GM12878 (cell line): Measurements from ENCODE around the gene COL23A1. TPM values are rescaled to one million over a fixed set of nuclear protein-coding genes. Genes with fewer than 3 reads are reported as not detected.

Experiments used
- ATAC-seq: fragments of 200-7000 bp; cut with Tn5 transposase; 3 replicates; pipeline ENCODE4 v1.9.1; 2020; ENCODE audit warnings: mild to moderate bottlenecking, moderate library complexity
- BruUV-seq: library from RNA; stranded (reverse); fragments of 400-500 nt; replicated peaks from 2 replicates; lab custom pipeline; 2021; lab: Mats Ljungman, UMichigan
- CTCF ChIA-PET: fragments of 300-600 bp; sonication (Branson Sonifier 250); formaldehyde crosslinking; extraction: SDS; loops from one replicate; lab custom pipeline; 2021; ENCODE audit warnings: inconsistent platforms; lab: Yijun Ruan, JAX
- POLR2A ChIA-PET: fragments of 350-600 bp; formaldehyde crosslinking; extraction: SDS; loops from one replicate; lab custom pipeline; 2021; ENCODE audit warnings: inconsistent platforms; lab: Charles Lee
- RAD21 ChIA-PET: fragments of 300-600 bp; sonication (Branson Sonifier 250); formaldehyde crosslinking; loops from one replicate; lab custom pipeline; 2023; ENCODE audit warnings: antibody characterized with exemption; ENCODE audit not compliant: unreplicated experiment; lab: Charles Lee
- SMC1A ChIA-PET: fragments of 300-600 bp; sonication (Branson Sonifier 250); formaldehyde crosslinking; loops from one replicate; lab custom pipeline; 2023; ENCODE audit not compliant: unreplicated experiment, uncharacterized antibody; lab: Charles Lee
- DNase-seq: peaks from one replicate; pipeline ENCODE4 v3.0.0-alpha.2; 2011; ENCODE audit warnings: low read depth, low spot score
- FAIRE-seq: peaks from 3 replicates; lab custom pipeline; 2011; peaks lifted over from hg19 to GRCh38; lab: Jason Lieb, UNC
- H2AFZ ChIP-seq: 2 replicates; pipeline ENCODE4 v1.6.0; 2011; ENCODE audit warnings: low read depth, low read length, control low read depth; ENCODE audit not compliant: control insufficient read depth
- H3K27ac ChIP-seq: 2 replicates; pipeline ENCODE4 v1.5.1; 2011; ENCODE audit warnings: control low read depth; ENCODE audit not compliant: control insufficient read depth, insufficient read depth
- H3K27me3 ChIP-seq, 2 experiments: replicated peaks in 1 of 2; 2 replicates each; pipeline versions ENCODE4 v1.6.0 to v1.6.1; 2011; ENCODE audit warnings: low read length in 1 of 2; ENCODE audit not compliant: control insufficient read depth in 2 of 2, insufficient read depth in 2 of 2
- H3K36me3 ChIP-seq, 2 experiments: 2 replicates each; pipeline ENCODE4 v1.5.1; 2011; ENCODE audit warnings: low read length in 1 of 2; ENCODE audit not compliant: control insufficient read depth in 2 of 2, insufficient read depth in 2 of 2
- H3K4me1 ChIP-seq: 2 replicates; pipeline ENCODE4 v1.6.1; 2011; ENCODE audit warnings: mild to moderate bottlenecking, low read length, moderate library complexity, mixed read lengths; ENCODE audit not compliant: control insufficient read depth, insufficient read depth
- H3K4me2 ChIP-seq: 2 replicates; pipeline ENCODE4 v1.6.0; 2011; ENCODE audit warnings: control low read depth; ENCODE audit not compliant: control insufficient read depth, insufficient read depth
- H3K4me3 ChIP-seq: fragments of 200-600 bp; sonication (generic); 2 replicates; pipeline ENCODE4 v1.5.1; 2016
- H3K79me2 ChIP-seq: 2 replicates; pipeline ENCODE4 v1.6.0; 2011; ENCODE audit warnings: low read length; ENCODE audit not compliant: control insufficient read depth, insufficient read depth
- H3K9ac ChIP-seq: 2 replicates; pipeline ENCODE4 v1.8.0; 2011; ENCODE audit warnings: low read length, control low read depth, mixed read lengths; ENCODE audit not compliant: control insufficient read depth, insufficient read depth
- H3K9me3 ChIP-seq: replicated peaks from 3 replicates; pipeline ENCODE4 v1.5.1; 2011; ENCODE audit warnings: mild to moderate bottlenecking, low read length; ENCODE audit not compliant: control insufficient read depth, insufficient read depth
- H4K20me1 ChIP-seq: 2 replicates; pipeline ENCODE4 v1.6.0; 2011; ENCODE audit not compliant: control insufficient read depth, insufficient read depth
- BCL3 ChIP-seq: IDR thresholded peaks from 2 replicates; pipeline ENCODE4 v1.6.1; 2011; ENCODE audit warnings: borderline replicate concordance, low read depth, mild to moderate bottlenecking, moderate library complexity, low read length; ENCODE audit not compliant: insufficient read depth, poor library complexity, severe bottlenecking
- CBX3 ChIP-seq: fragments of 200-600 bp; sonication (generic); IDR thresholded peaks from 2 replicates; pipeline ENCODE4 v1.6.1; 2016; ENCODE audit warnings: low read depth, borderline replicate concordance
- CHD1 ChIP-seq: IDR thresholded peaks from 2 replicates; pipeline ENCODE4 v1.6.1; 2012; ENCODE audit warnings: low read depth, low read length, improper control_type of control experiment
- NFYA ChIP-seq: IDR thresholded peaks from 2 replicates; pipeline ENCODE4 v1.6.1; 2011; ENCODE audit warnings: low read depth, mild to moderate bottlenecking, low read length, improper control_type of control experiment, borderline replicate concordance
- PAX8 ChIP-seq: fragments of 450-650 bp; IDR thresholded peaks from 2 replicates; pipeline ENCODE4 v1.6.1; 2017; ENCODE audit warnings: mild to moderate bottlenecking, moderate library complexity
- SPI1 ChIP-seq: IDR thresholded peaks from 2 replicates; pipeline ENCODE4 v1.6.1; 2011; ENCODE audit warnings: low read depth, mild to moderate bottlenecking, low read length, moderate library complexity, borderline replicate concordance; ENCODE audit not compliant: insufficient read depth
- SUPT20H ChIP-seq: IDR thresholded peaks from 2 replicates; pipeline ENCODE4 v1.6.1; 2011; ENCODE audit warnings: low read depth, mild to moderate bottlenecking, low read length, moderate library complexity, borderline replicate concordance; ENCODE audit not compliant: control insufficient read depth
- TCF7 ChIP-seq: IDR thresholded peaks from 2 replicates; pipeline ENCODE4 v1.6.1; 2014; ENCODE audit warnings: antibody characterized with exemption, borderline replicate concordance
- WGBS: methylation state at CpG from one replicate; pipeline ENCODE4 v1.1.6; 2016; ENCODE audit warnings: low lambda C conversion rate; ENCODE audit not compliant: insufficient replicate concordance, insufficient coverage; ENCODE audit errors: missing lambda C conversion rate; 5-methylcytosine and 5-hydroxymethylcytosine counted together
- in situ Hi-C: fragments of 300-500 bp; cut with MboI; formaldehyde crosslinking; loops from 9 replicates; pipeline ENCODE4 v1.14.3; 2018; ENCODE audit warnings: mixed read lengths
- intact Hi-C: fragments of 100-400 bp; cut with micrococcal nuclease; formaldehyde crosslinking; loops from one replicate; pipeline ENCODE4 v1.14.2; 2022; ENCODE audit not compliant: unreplicated experiment
- polyA plus RNA-seq, 11 experiments: library from polyadenylated mRNA; depleted of rRNA in 4 of 11; unstranded in 6 of 11; stranded (reverse) in 5 of 11; fragments of >200 nt; fragmentation: Nextera tagmentation in 4 of 11; fragmentation: Illumina TruSeq in 1 of 11; extraction: Ambion mirVana in 4 of 11; extraction: Trizol in 1 of 11; gene quantifications; 1 replicate in 1 of 11; 2 replicates in 10 of 11; pipeline versions ENCODE4 v1.2.1 to v1.2.3, GENCODE V29; 2011 to 2016; ENCODE audit warnings: inconsistent platforms in 2 of 11, missing spikeins in 2 of 11, low read depth in 1 of 11
- total RNA-seq, 4 experiments: library from RNA; depleted of rRNA in 3 of 4; stranded (reverse); fragments of >200 nt in 3 of 4; fragmentation: Illumina TruSeq in 1 of 4; extraction: Trizol in 1 of 4; gene quantifications; 2 replicates each; pipeline versions ENCODE4 v1.2.1 to v1.2.3, GENCODE V29; 2013 to 2021

Gene COL23A1
- total and polyA plus RNA-seq, 10 of the 15 experiments (the other 5 are each of a cell fraction or from before 2014, with no cell fraction given) = 0.03 to 0.83 (median 0.09) TPM; not detected in 5

GRCh38 chr5:178335302-178336030, 254.7 kb downstream of the COL23A1 start:
- no peaks in the 10 kb centered on the region; a peak in 2 of 4 replicates for H3K27me3 ChIP-seq
- no peaks in the 10 kb centered on the region for H3K79me2 ChIP-seq
- no peak for FAIRE-seq
- no peak for TF ChIP-seq CHD1
- no peak for TF ChIP-seq SPI1
- TF ChIP-seq BCL3 = no peak
- TF ChIP-seq PAX8 = no peak
- TF ChIP-seq TCF7 = no peak
- TF ChIP-seq SUPT20H = no peak
- no peak for TF ChIP-seq CBX3
- no peak for TF ChIP-seq NFYA
- SMC1A ChIA-PET = no interaction called here
- no TSS peak for BruUV-seq
- POLR2A ChIA-PET = no interaction called here
- no peak for DNase-seq
- no peak for ATAC-seq
- in situ Hi-C loops = no loop called here
- no peak overlapping the region for H3K27ac ChIP-seq
- no peaks in the 10 kb centered on the region for H3K4me1 ChIP-seq
- no peaks in the 10 kb centered on the region for H3K36me3 ChIP-seq
- no peak overlapping the region for H3K4me3 ChIP-seq
- H2AFZ ChIP-seq = no peak overlapping the region
- WGBS = 38% methylated on average over 8 of the region's 8 CpGs
- intact Hi-C loops = no loop called here
- RAD21 ChIA-PET = no interaction called here
- CTCF ChIA-PET = no interaction called here
- H3K9me3 ChIP-seq = no peaks in the 10 kb centered on the region
- H3K9ac ChIP-seq = no peak overlapping the region
- no peaks in the 10 kb centered on the region for H4K20me1 ChIP-seq
- no peak overlapping the region for H3K4me2 ChIP-seq
